AG04450 (cell line): ENCODE data around the gene RABEP2. TPM values are rescaled to one million over a fixed set of nuclear protein-coding genes. Genes with fewer than 3 reads are reported as not detected.

Experiments
- CTCF ChIA-PET: fragments of 300-600, 350-600 bp; formaldehyde crosslinking; extraction: SDS; loops from one replicate; lab custom pipeline; 2022; ENCODE audit warnings: antibody characterized with exemption, inconsistent platforms; lab: Charles Lee
- POLR2A ChIA-PET: fragments of 350-600 bp; formaldehyde crosslinking; extraction: SDS; loops from one replicate; lab custom pipeline; 2021; ENCODE audit warnings: antibody characterized with exemption, inconsistent platforms; lab: Yijun Ruan, JAX
- DNase-seq: peaks from one replicate; pipeline ENCODE4 v3.0.0-alpha.2; 2011; ENCODE audit warnings: low read depth, low spot score
- H3K27ac ChIP-seq: one replicate; pipeline ENCODE4 v1.5.1; 2012; ENCODE audit warnings: low read depth, low read length, control low read depth
- H3K27me3 ChIP-seq: one replicate; pipeline ENCODE4 v1.6.0; 2012; ENCODE audit warnings: low read length; ENCODE audit not compliant: control insufficient read depth, insufficient read depth
- H3K4me3 ChIP-seq: 2 replicates; pipeline ENCODE4 v1.5.1; 2011; ENCODE audit warnings: mild to moderate bottlenecking, low read depth, low read length, control low read depth
- H3K9me3 ChIP-seq: 2 replicates; pipeline ENCODE4 v1.5.1; 2012; ENCODE audit warnings: low read length; ENCODE audit not compliant: control insufficient read depth, insufficient read depth
- polyA plus RNA-seq: library from polyadenylated mRNA; depleted of rRNA; stranded (reverse); fragments of >200 nt; gene quantifications from 2 replicates; pipeline ENCODE4 v1.2.3, GENCODE V29; 2011
- TF ChIP-seq, protein P1 (sequence below): IDR thresholded peaks from 2 replicates; pipeline ENCODE4 v1.5.1; 2011; ENCODE audit warnings: low read depth, low read length, control low read depth, inconsistent platforms

RABEP2 gene
- polyA plus RNA-seq, 1 experiment: 9.0 TPM

DNA sequence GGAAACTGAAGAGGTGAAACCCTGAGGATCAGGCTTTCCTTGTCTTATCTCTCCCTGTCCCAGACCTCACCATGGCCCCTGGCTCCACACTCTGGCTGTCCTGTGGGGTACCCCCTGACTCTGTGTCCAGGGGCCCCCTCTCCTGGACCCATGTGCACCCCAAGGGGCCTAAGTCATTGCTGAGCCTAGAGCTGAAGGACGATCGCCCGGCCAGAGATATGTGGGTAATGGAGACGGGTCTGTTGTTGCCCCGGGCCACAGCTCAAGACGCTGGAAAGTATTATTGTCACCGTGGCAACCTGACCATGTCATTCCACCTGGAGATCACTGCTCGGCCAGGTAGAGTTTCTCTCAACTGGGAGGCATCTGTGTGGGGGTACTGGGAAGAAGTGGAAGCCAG, 8.1 kb upstream of the RABEP2 start:
- POLR2A ChIA-PET: no interaction called here
- no peak for DNase-seq
- TF ChIP-seq, protein P1, sequence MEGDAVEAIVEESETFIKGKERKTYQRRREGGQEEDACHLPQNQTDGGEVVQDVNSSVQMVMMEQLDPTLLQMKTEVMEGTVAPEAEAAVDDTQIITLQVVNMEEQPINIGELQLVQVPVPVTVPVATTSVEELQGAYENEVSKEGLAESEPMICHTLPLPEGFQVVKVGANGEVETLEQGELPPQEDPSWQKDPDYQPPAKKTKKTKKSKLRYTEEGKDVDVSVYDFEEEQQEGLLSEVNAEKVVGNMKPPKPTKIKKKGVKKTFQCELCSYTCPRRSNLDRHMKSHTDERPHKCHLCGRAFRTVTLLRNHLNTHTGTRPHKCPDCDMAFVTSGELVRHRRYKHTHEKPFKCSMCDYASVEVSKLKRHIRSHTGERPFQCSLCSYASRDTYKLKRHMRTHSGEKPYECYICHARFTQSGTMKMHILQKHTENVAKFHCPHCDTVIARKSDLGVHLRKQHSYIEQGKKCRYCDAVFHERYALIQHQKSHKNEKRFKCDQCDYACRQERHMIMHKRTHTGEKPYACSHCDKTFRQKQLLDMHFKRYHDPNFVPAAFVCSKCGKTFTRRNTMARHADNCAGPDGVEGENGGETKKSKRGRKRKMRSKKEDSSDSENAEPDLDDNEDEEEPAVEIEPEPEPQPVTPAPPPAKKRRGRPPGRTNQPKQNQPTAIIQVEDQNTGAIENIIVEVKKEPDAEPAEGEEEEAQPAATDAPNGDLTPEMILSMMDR: no peak
- H3K27me3 ChIP-seq: no peaks in the 10 kb centered on the region
- no peak overlapping the region for H3K27ac ChIP-seq
- no peak overlapping the region for H3K4me3 ChIP-seq
- CTCF ChIA-PET: interaction anchor here (0.6 kb wide), 1 partner anchor 110 kb away, joined by 3 read pairs; the partner anchor contains the start of gene ATXN2L
- peaks cover 7% of the 10 kb centered on the region; the same call in 1 of the 2 replicates for H3K9me3 ChIP-seq

DNA sequence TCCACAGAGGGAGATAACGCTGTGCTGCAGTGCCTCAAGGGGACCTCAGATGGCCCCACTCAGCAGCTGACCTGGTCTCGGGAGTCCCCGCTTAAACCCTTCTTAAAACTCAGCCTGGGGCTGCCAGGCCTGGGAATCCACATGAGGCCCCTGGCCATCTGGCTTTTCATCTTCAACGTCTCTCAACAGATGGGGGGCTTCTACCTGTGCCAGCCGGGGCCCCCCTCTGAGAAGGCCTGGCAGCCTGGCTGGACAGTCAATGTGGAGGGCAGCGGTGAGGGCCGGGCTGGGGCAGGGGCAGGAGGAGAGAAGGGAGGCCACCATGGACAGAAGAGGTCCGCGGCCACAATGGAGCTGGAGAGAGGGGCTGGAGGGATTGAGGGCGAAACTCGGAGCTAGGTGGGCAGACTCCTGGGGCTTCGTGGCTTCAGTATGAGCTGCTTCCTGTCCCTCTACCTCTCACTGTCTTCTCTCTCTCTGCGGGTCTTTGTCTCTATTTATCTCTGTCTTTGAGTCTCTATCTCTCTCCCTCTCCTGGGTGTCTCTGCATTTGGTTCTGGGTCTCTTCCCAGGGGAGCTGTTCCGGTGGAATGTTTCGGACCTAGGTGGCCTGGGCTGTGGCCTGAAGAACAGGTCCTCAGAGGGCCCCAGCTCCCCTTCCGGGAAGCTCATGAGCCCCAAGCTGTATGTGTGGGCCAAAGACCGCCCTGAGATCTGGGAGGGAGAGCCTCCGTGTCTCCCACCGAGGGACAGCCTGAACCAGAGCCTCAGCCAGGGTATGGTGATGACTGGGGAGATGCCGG, 7.5 kb upstream of the RABEP2 start:
- Histone ChIP-seq H3K4me3 (no peak overlapping the region), H3K27me3 (no peaks in the 10 kb centered on the region), H3K27ac (no peak overlapping the region), H3K9me3 (peaks cover 7% of the 10 kb centered on the region; the same call in 1 of the 2 replicates)
- ChIA-PET POLR2A (interaction anchor here (0.6 kb wide), 1 partner anchor 53 kb away, joined by 6 read pairs; no protein-coding TSS in a partner anchor), CTCF (interaction anchor here (1.4 kb wide), 1 partner anchor 13 kb away, joined by 5 read pairs; no protein-coding TSS in a partner anchor)
- DNase-seq: no peak
- TF ChIP-seq, protein P1: no peak

DNA sequence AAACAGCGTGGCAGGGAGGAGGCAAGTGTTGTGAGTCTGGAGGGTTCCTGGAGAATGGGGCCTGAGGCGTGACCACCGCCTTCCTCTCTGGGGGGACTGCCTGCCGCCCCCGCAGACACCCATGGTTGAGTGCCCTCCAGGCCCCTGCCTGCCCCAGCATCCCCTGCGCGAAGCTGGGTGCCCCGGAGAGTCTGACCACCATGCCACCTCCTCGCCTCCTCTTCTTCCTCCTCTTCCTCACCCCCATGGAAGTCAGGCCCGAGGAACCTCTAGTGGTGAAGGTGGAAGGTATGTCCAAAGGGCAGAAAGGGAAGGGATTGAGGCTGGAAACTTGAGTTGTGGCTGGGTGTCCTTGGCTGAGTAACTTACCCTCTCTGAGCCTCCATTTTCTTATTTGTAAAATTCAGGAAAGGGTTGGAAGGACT, 6.8 kb upstream of the RABEP2 start, which contains the start of gene CD19:
TSS of gene CD19 (plus strand) at position 171 of the 425 bp plus-strand sequence. CDS start at position 201, 30 bp downstream.
- no peaks in the 10 kb centered on the region for H3K27me3 ChIP-seq
- peaks cover 5% of the 10 kb centered on the region; the same call in 1 of the 2 replicates for H3K9me3 ChIP-seq
- TF ChIP-seq, protein P1: no peak
- POLR2A ChIA-PET: no interaction called here
- CTCF ChIA-PET: interaction anchor here (0.6 to 1.4 kb wide), 2 partner anchors 14 to 79 kb away, joined by 3 to 5 read pairs; no protein-coding TSS in a partner anchor
- no peak for DNase-seq
- H3K4me3 ChIP-seq: no peak within 1 kb of the TSS
- H3K27ac ChIP-seq: no peak within 1 kb of the TSS

DNA sequence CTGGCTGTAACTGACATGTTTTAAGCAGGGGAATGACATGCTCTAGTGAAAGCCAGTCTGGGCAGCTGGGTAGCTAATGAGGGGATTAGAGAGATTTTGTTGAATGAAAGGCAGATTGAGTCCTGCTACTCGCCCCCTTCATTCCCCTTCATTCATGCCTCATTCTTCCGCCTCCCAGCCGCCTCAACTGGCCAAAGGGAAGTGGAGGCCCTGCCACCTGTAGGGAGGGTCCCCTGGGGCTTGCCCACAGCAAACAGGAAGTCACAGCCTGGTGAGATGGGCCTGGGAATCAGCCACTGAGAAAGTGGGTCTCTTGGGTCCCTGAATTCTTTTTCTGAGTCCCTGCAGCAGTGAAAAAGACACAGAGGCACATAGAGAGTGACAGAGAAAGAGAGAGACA, 5.6 kb upstream of the RABEP2 start:
- POLR2A ChIA-PET: no interaction called here
- no peak overlapping the region for H3K4me3 ChIP-seq
- TF ChIP-seq, protein P1: no peak
- H3K27me3 ChIP-seq: no peaks in the 10 kb centered on the region
- DNase-seq: no peak
- no peak overlapping the region for H3K27ac ChIP-seq
- CTCF ChIA-PET: no interaction called here
- H3K9me3 ChIP-seq: no peaks in the 10 kb centered on the region

DNA sequence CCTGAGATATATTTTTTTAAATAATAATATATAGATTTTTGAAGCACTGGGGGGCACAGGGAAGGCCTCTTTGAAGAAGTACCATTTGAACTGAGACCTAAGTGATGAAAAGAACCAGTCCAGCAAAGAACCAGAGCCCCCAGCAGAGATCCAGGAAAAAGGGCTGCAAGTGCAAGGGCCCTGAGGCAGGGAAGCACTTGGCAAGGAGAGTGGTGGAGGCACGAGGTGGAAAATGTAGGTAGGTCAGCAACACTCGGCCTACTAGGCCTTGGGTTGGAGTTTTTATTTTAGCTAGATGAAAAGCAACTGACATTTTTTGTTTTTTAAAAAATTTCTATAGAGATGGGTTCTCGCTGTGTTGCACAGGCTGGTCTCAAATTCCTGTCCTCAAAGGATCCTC, 5.2 kb upstream of the RABEP2 start:
- TF ChIP-seq, protein P1: no peak
- Histone ChIP-seq H3K9me3 (no peaks in the 10 kb centered on the region; the same call in 1 of the 2 replicates), H3K27ac (no peak overlapping the region), H3K27me3 (no peaks in the 10 kb centered on the region), H3K4me3 (no peak overlapping the region)
- DNase-seq: no peak
- ChIA-PET POLR2A (no interaction called here), CTCF (interaction anchor here (2.0 kb wide), 1 partner anchor 15 kb away, joined by 8 read pairs; no protein-coding TSS in a partner anchor)
